MCF 10A (cell line): ENCODE measurements around the gene TRPM8. TPM values are rescaled to one million over a fixed set of nuclear protein-coding genes. Genes with fewer than 3 reads are reported as not detected.
"Not testable (repeated sequence)": the region's sequence is repeated elsewhere in the genome, so short reads cannot be mapped to it uniquely, and the experiment has no call there.

Experiments used
- Bru-seq: library from RNA; stranded (reverse); fragments of 400-500 nt; gene quantifications from one replicate; lab custom pipeline; 2021; lab: Mats Ljungman, UMichigan
- BruChase-seq, 2 experiments: library from RNA; stranded (reverse); fragments of 400-500 nt; gene quantifications; one replicate each; lab custom pipeline; 2021; lab: Mats Ljungman, UMichigan
- BruUV-seq: library from RNA; stranded (reverse); fragments of 400-500 nt; replicated peaks from 2 replicates; lab custom pipeline; 2021; lab: Mats Ljungman, UMichigan
- CTCF ChIA-PET: fragments of 300-600 bp; sonication (Branson Sonifier 250); formaldehyde crosslinking; extraction: SDS; loops from one replicate; lab custom pipeline; 2021; ENCODE audit warnings: antibody characterized with exemption, inconsistent platforms; lab: Yijun Ruan, JAX
- POLR2A ChIA-PET: fragments of 300-600, 350-650 bp; sonication (Branson Sonifier 250); formaldehyde crosslinking; extraction: SDS; loops from one replicate; lab custom pipeline; 2020; ENCODE audit warnings: antibody characterized with exemption, inconsistent platforms; lab: Yijun Ruan, JAX
- DNase-seq: peaks from one replicate; pipeline ENCODE4 v3.0.0-alpha.2; 2018; ENCODE audit not compliant: unreplicated experiment
- H3K27ac Mint-ChIP-seq: one replicate; pipeline ENCODE4 v1.8.0; 2022; ENCODE audit warnings: mild to moderate bottlenecking, low read depth, mixed read lengths; ENCODE audit not compliant: unreplicated experiment
- H3K27me3 Mint-ChIP-seq: one replicate; pipeline ENCODE4 v1.8.0; 2022; ENCODE audit warnings: mixed read lengths; ENCODE audit not compliant: insufficient read depth, unreplicated experiment
- H3K36me3 Mint-ChIP-seq: one replicate; pipeline ENCODE4 v1.8.0; 2022; ENCODE audit warnings: mild to moderate bottlenecking, moderate library complexity, mixed read lengths; ENCODE audit not compliant: insufficient read depth, unreplicated experiment
- H3K4me1 Mint-ChIP-seq: one replicate; pipeline ENCODE4 v1.8.0; 2022; ENCODE audit warnings: mixed read lengths; ENCODE audit not compliant: insufficient read depth, unreplicated experiment
- H3K4me3 Mint-ChIP-seq: one replicate; pipeline ENCODE4 v1.8.0; 2022; ENCODE audit warnings: mild to moderate bottlenecking, moderate library complexity, mixed read lengths; ENCODE audit not compliant: unreplicated experiment
- H3K9me3 Mint-ChIP-seq: one replicate; pipeline ENCODE4 v1.8.0; 2022; ENCODE audit warnings: mixed read lengths; ENCODE audit not compliant: unreplicated experiment
- CTCF ChIP-seq: fragments of 200-600 bp; IDR thresholded peaks from one replicate; pipeline ENCODE4 v1.8.0; 2022; ENCODE audit warnings: antibody characterized with exemption, mild to moderate bottlenecking; ENCODE audit not compliant: unreplicated experiment
- intact Hi-C: fragments of 100-400 bp; cut with micrococcal nuclease; formaldehyde crosslinking; loops from 2 replicates; pipeline ENCODE4 v1.14.1; 2022
- long read RNA-seq: library from polyadenylated mRNA; stranded (forward); transcript quantifications from one replicate; pipeline ENCODE4 v2.0.0, GENCODE V29; 2022
- total RNA-seq: library from RNA; stranded (reverse); gene quantifications from 2 replicates; pipeline ENCODE4 v1.2.3, GENCODE V29; 2022

TRPM8 gene
- total RNA-seq (not detected in 2 replicates), Bru-seq, nascent RNA (percentile 5 among the genes with signal in this experiment), BruChase-seq, experiment 1, labeled RNA remaining after a 6-hour chase (percentile 6 among the genes with signal in this experiment), BruChase-seq, experiment 2, labeled RNA remaining after a 2-hour chase (percentile 1 among the genes with signal in this experiment)
- long read RNA-seq: 0 reads

- TF ChIP-seq CTCF: no peak
- DNase-seq: no peak
- H3K9me3 Mint-ChIP-seq: no peaks in the 10 kb centered on the region
- H3K36me3 Mint-ChIP-seq: no peaks in the 10 kb centered on the region
- intact Hi-C loops: loop anchor here (10.0 kb wide), 1 partner anchor 472 kb away; no protein-coding TSS in a partner anchor
- H3K4me3 Mint-ChIP-seq: no peak within 1 kb of the TSS
- no TSS peak for BruUV-seq
- peaks cover 28% of the 10 kb centered on the region for H3K27me3 Mint-ChIP-seq
- CTCF ChIA-PET: interaction anchor here (0.6 to 2.1 kb wide), 3 partner anchors 206 to 656 kb away, joined by 3 to 9 read pairs (median 3); no protein-coding TSS in a partner anchor
- H3K27ac Mint-ChIP-seq: no peak within 1 kb of the TSS
- peaks cover 4% of the 10 kb centered on the region for H3K4me1 Mint-ChIP-seq
- POLR2A ChIA-PET: no interaction called here
Observed at GRCh38 chr2:233917116-233917515, at the start of gene TRPM8. Gene TRPM8 (plus strand): TSS chr2:233917373. CDS start chr2:233926538, 9,165 bp downstream.

GRCh38 chr2:233867993-233868532 lies 49.1 kb upstream of the TRPM8 start, which contains the start of gene MSL3B:
Gene MSL3B (minus strand): TSS chr2:233868386.
- ChIA-PET POLR2A (no interaction called here), CTCF (interaction anchor here (2.0 kb wide), 1 partner anchor 11 kb away, joined by 11 read pairs; no protein-coding TSS in a partner anchor)
- no peaks in the 10 kb centered on the region for H3K9me3 Mint-ChIP-seq
- H3K27me3 Mint-ChIP-seq: peaks cover 16% of the 10 kb centered on the region
- no peaks in the 10 kb centered on the region for H3K36me3 Mint-ChIP-seq
- peak; percentile 28 for DNase-seq
- H3K27ac Mint-ChIP-seq: peak within 1 kb of the TSS; percentile 73
- peak within 1 kb of the TSS; percentile 72 for H3K4me3 Mint-ChIP-seq
- BruUV-seq: no TSS peak
- H3K4me1 Mint-ChIP-seq: no peaks in the 10 kb centered on the region
- TF ChIP-seq CTCF: no peak
- intact Hi-C loops: no loop called here

GRCh38 chr2:233871432-233871831 lies 45.7 kb upstream of the TRPM8 start:
- POLR2A ChIA-PET: no interaction called here
- peaks cover 29% of the 10 kb centered on the region for H3K27me3 Mint-ChIP-seq
- CTCF ChIA-PET: no interaction called here

GRCh38 chr2:233872125-233872524 lies 45.0 kb upstream of the TRPM8 start:
- intact Hi-C loops, DNase-seq, H3K4me1 Mint-ChIP-seq, H3K36me3 Mint-ChIP-seq, H3K27ac Mint-ChIP-seq, H3K9me3 Mint-ChIP-seq, BruUV-seq, H3K4me3 Mint-ChIP-seq, POLR2A ChIA-PET: not testable (repeated sequence)
- peaks cover 29% of the 10 kb centered on the region for H3K27me3 Mint-ChIP-seq
- CTCF ChIA-PET: interaction anchor here (1.4 kb wide), 1 partner anchor 15 kb away, joined by 5 read pairs; no protein-coding TSS in a partner anchor

More at GRCh38 chr2:233871432-233871831, 45.7 kb upstream of the TRPM8 start:
- no peaks in the 10 kb centered on the region for H3K9me3 Mint-ChIP-seq
- no peak for TF ChIP-seq CTCF
- intact Hi-C loops: no loop called here
- H3K4me3 Mint-ChIP-seq: no peak overlapping the region
- no peaks in the 10 kb centered on the region for H3K4me1 Mint-ChIP-seq
- no peaks in the 10 kb centered on the region for H3K36me3 Mint-ChIP-seq
- H3K27ac Mint-ChIP-seq: no peak overlapping the region
- DNase-seq: no peak
- no TSS peak for BruUV-seq
